Body of pancreas (tissue), 4 donors: ENCODE measurements around the gene ANTXR2.

Experiments used
- CTCF ChIP-seq, 7 experiments: fragments of 450-650 bp in 4 of 7; fragments of 200-600 bp in 3 of 7; sonication (generic) in 3 of 7; IDR thresholded peaks; one replicate each; pipeline ENCODE4 v1.5.1; 2016 to 2019; ENCODE audit warnings: antibody characterized with exemption in 7 of 7
- POLR2A ChIP-seq, 3 donors: fragments of 450-650 bp; IDR thresholded peaks; one replicate each; pipeline ENCODE4 v1.6.1; 2016; ENCODE audit warnings: antibody characterized with exemption in 3 of 3, mild to moderate bottlenecking in 2 of 3

GRCh38 chr4:79886021-79886420, 187.0 kb downstream of the ANTXR2 start:
- no peak for TF ChIP-seq CTCF (IDR thresholded peaks at IDR 0.05)
- TF ChIP-seq POLR2A (IDR thresholded peaks at IDR 0.05): no peak
